MM.1S (cell line): ENCODE data around the gene DLX4.
A peak's percentile ranks its signal among the peaks of the same experiment; 100 is the strongest.

Source experiments
- DNase-seq: peaks from one replicate; pipeline ENCODE4 v3.0.0-alpha.2; 2015
- H2AFZ ChIP-seq: fragments of 300-600 bp; sonication (generic); 2 replicates; pipeline ENCODE4 v1.6.0; 2016; ENCODE audit warnings: antibody characterized with exemption, low read length
- H3F3A ChIP-seq: fragments of 300-600 bp; sonication (generic); 2 replicates; pipeline ENCODE4 v1.6.1; 2016; ENCODE audit warnings: mild to moderate bottlenecking, antibody characterized with exemption, low read length, moderate library complexity, mixed read lengths; ENCODE audit not compliant: insufficient read depth
- H3K27ac ChIP-seq: fragments of 300-600 bp; sonication (generic); 2 replicates; pipeline ENCODE4 v1.5.1; 2016; ENCODE audit warnings: mild to moderate bottlenecking, low read length
- H3K27me3 ChIP-seq: fragments of 300-600 bp; sonication (generic); replicated peaks from 2 replicates; pipeline ENCODE4 v1.6.0; 2016; ENCODE audit warnings: low read length; ENCODE audit not compliant: insufficient read depth
- H3K36me3 ChIP-seq: fragments of 300-600 bp; sonication (generic); replicated peaks from 2 replicates; pipeline ENCODE4 v1.6.1; 2016; ENCODE audit warnings: mild to moderate bottlenecking, low read length, mixed read lengths; ENCODE audit not compliant: insufficient read depth
- H3K4me1 ChIP-seq: fragments of 300-600 bp; sonication (generic); 2 replicates; pipeline ENCODE4 v1.6.1; 2016; ENCODE audit warnings: low read length, mixed read lengths
- H3K4me2 ChIP-seq: fragments of 300-600 bp; sonication (generic); 2 replicates; pipeline ENCODE4 v1.6.0; 2016; ENCODE audit warnings: low read depth, low read length
- H3K4me3 ChIP-seq: fragments of 300-600 bp; sonication (generic); 2 replicates; pipeline ENCODE4 v1.5.1; 2016; ENCODE audit warnings: low read length, mixed read lengths
- H3K79me2 ChIP-seq: fragments of 300-600 bp; sonication (generic); 2 replicates; pipeline ENCODE4 v1.6.1; 2016; ENCODE audit warnings: mixed run types, low read length, mixed read lengths
- H3K9ac ChIP-seq: fragments of 300-600 bp; sonication (generic); 2 replicates; pipeline ENCODE4 v1.6.1; 2016; ENCODE audit warnings: low read length, mixed read lengths
- H3K9me2 ChIP-seq: fragments of 300-600 bp; sonication (generic); replicated peaks from 2 replicates; pipeline ENCODE4 v1.6.1; 2016; ENCODE audit warnings: mild to moderate bottlenecking, low read length, mixed read lengths; ENCODE audit not compliant: insufficient read depth
- H3K9me3 ChIP-seq: fragments of 300-600 bp; sonication (generic); replicated peaks from 2 replicates; pipeline ENCODE4 v1.6.1; 2016; ENCODE audit warnings: mild to moderate bottlenecking, low read length, mixed read lengths; ENCODE audit not compliant: insufficient read depth
- H4K20me1 ChIP-seq: fragments of 300-600 bp; sonication (generic); 2 replicates; pipeline ENCODE4 v1.6.1; 2016; ENCODE audit warnings: mild to moderate bottlenecking, low read length, moderate library complexity, mixed read lengths; ENCODE audit not compliant: insufficient read depth
- EZH2 ChIP-seq: fragments of 300-600 bp; sonication (generic); optimal IDR thresholded peaks from 2 replicates; pipeline ENCODE3; 2017; ENCODE audit warnings: low read depth, mild to moderate bottlenecking, antibody characterized with exemption, low read length, mixed read lengths
- EZH2phosphoT487 ChIP-seq: fragments of 300-600 bp; sonication (generic); IDR thresholded peaks from 2 replicates; pipeline ENCODE4 v1.6.1; 2018; ENCODE audit warnings: antibody characterized with exemption, low read length
- TF ChIP-seq, protein P1 (sequence below): fragments of 300-600 bp; sonication (generic); IDR thresholded peaks from 2 replicates; pipeline ENCODE4 v1.5.1; 2016; ENCODE audit warnings: antibody characterized with exemption, low read length, mixed read lengths

Gene DLX4

GRCh38 chr17:49997301-49997650 lies 28.3 kb downstream of the DLX4 start:
- no peaks in the 10 kb centered on the region for H3K9me2 ChIP-seq
- DNase-seq: no peak
- no peaks in the 10 kb centered on the region for H3K9me3 ChIP-seq
- H3K4me1 ChIP-seq: no peaks in the 10 kb centered on the region
- no peak overlapping the region for H3K9ac ChIP-seq
- TF ChIP-seq, protein P1, sequence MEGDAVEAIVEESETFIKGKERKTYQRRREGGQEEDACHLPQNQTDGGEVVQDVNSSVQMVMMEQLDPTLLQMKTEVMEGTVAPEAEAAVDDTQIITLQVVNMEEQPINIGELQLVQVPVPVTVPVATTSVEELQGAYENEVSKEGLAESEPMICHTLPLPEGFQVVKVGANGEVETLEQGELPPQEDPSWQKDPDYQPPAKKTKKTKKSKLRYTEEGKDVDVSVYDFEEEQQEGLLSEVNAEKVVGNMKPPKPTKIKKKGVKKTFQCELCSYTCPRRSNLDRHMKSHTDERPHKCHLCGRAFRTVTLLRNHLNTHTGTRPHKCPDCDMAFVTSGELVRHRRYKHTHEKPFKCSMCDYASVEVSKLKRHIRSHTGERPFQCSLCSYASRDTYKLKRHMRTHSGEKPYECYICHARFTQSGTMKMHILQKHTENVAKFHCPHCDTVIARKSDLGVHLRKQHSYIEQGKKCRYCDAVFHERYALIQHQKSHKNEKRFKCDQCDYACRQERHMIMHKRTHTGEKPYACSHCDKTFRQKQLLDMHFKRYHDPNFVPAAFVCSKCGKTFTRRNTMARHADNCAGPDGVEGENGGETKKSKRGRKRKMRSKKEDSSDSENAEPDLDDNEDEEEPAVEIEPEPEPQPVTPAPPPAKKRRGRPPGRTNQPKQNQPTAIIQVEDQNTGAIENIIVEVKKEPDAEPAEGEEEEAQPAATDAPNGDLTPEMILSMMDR: no peak
- TF ChIP-seq EZH2phosphoT487 (no peak), EZH2 (no peak)
- peak overlapping the region; percentile 93; the same call in 1 of the 2 replicates for H2AFZ ChIP-seq
- H3K4me3 ChIP-seq: peak overlapping the region; percentile 65; the same call in 1 of the 2 replicates
- peaks cover 91% of the 10 kb centered on the region for H3K27me3 ChIP-seq
- peak overlapping the region; percentile 98 for H3K4me2 ChIP-seq
- no peaks in the 10 kb centered on the region for H4K20me1 ChIP-seq
- H3K36me3 ChIP-seq: no peaks in the 10 kb centered on the region
- no peak overlapping the region for H3K27ac ChIP-seq
- no peaks in the 10 kb centered on the region for H3K79me2 ChIP-seq
- no peaks in the 10 kb centered on the region; the same call in 1 of the 2 replicates for H3F3A ChIP-seq

GRCh38 chr17:49997773-49998703 lies 29.0 kb downstream of the DLX4 start:
- Histone ChIP-seq H4K20me1 (no peaks in the 10 kb centered on the region), H3K9me3 (no peaks in the 10 kb centered on the region), H3K36me3 (no peaks in the 10 kb centered on the region), H3K9ac (peak overlapping the region; percentile 24; the same call in 1 of the 2 replicates), H3K4me1 (no peaks in the 10 kb centered on the region), H3K79me2 (no peaks in the 10 kb centered on the region), H2AFZ (peak overlapping the region; percentile 99), H3K9me2 (no peaks in the 10 kb centered on the region), H3F3A (no peaks in the 10 kb centered on the region; the same call in 1 of the 2 replicates), H3K4me3 (peak overlapping the region; percentile 44), H3K27me3 (peaks cover 88% of the 10 kb centered on the region), H3K27ac (no peak overlapping the region), H3K4me2 (peak overlapping the region; percentile 88)
- peak; percentile 82 for DNase-seq
- TF ChIP-seq EZH2phosphoT487 (no peak), EZH2 (no peak)
- TF ChIP-seq, protein P1: peak; percentile 97

GRCh38 chr17:49998836-49999511 lies 30.0 kb downstream of the DLX4 start:
- no peaks in the 10 kb centered on the region for H3K4me1 ChIP-seq
- no peak overlapping the region for H3K27ac ChIP-seq
- no peaks in the 10 kb centered on the region for H3K36me3 ChIP-seq
- TF ChIP-seq, protein P1: no peak
- TF ChIP-seq EZH2: no peak
- TF ChIP-seq EZH2phosphoT487: no peak
- H3K9ac ChIP-seq: no peak overlapping the region; the same call in 1 of the 2 replicates
- peak overlapping the region; percentile 44 for H3K4me3 ChIP-seq
- no peak for DNase-seq
- H3K9me2 ChIP-seq: no peaks in the 10 kb centered on the region
- H3K9me3 ChIP-seq: no peaks in the 10 kb centered on the region
- H3F3A ChIP-seq: no peaks in the 10 kb centered on the region; the same call in 1 of the 2 replicates
- H2AFZ ChIP-seq: peak overlapping the region; percentile 99
- no peaks in the 10 kb centered on the region for H4K20me1 ChIP-seq
- H3K4me2 ChIP-seq: peak overlapping the region; percentile 88
- no peaks in the 10 kb centered on the region for H3K79me2 ChIP-seq
- H3K27me3 ChIP-seq: peaks cover 80% of the 10 kb centered on the region
